A549 (cell line): ENCODE measurements around the gene CLTCL1. TPM values are rescaled to one million over a fixed set of nuclear protein-coding genes. Genes with fewer than 3 reads are reported as not detected.

Experiments
- ATAC-seq, 2 experiments: fragments of 200-7000 bp in 1 of 2; fragments of >200 bp in 1 of 2; cut with Nextera tagmentation in 1 of 2; cut with Tn5 transposase in 1 of 2; 3 replicates each; pipeline versions ENCODE4 v1.8.0 to v1.9.1; 2018 to 2020; ENCODE audit warnings: mild to moderate bottlenecking in 1 of 2, moderate library complexity in 1 of 2
- CTCF ChIA-PET: fragments of 300-600 bp; sonication (Branson Sonifier 250); formaldehyde crosslinking; extraction: SDS; loops from one replicate; lab custom pipeline; 2021; ENCODE audit warnings: antibody characterized with exemption, inconsistent platforms; lab: Yijun Ruan, JAX
- POLR2A ChIA-PET: fragments of 350-600 bp; formaldehyde crosslinking; extraction: SDS; loops from one replicate; lab custom pipeline; 2021; ENCODE audit warnings: antibody characterized with exemption, inconsistent platforms; lab: Yijun Ruan, JAX
- DNase-seq, 2 experiments: peaks; one replicate each; pipeline versions ENCODE4 v3.0.0 to v3.0.0-alpha.2; 2011 to 2016; ENCODE audit warnings: low read depth in 1 of 2, low spot score in 1 of 2
- FAIRE-seq: peaks from 2 replicates; lab custom pipeline; 2011; peaks lifted over from hg19 to GRCh38; lab: Jason Lieb, UNC
- H3K27ac ChIP-seq, 2 experiments: fragments of >200 bp; sonication (Bioruptor Twin); formaldehyde crosslinking; 3 replicates each; pipeline ENCODE4 v1.5.1; 2016 to 2017
- H3K4me1 ChIP-seq: fragments of >200 bp; sonication (Bioruptor Twin); formaldehyde crosslinking; 3 replicates; pipeline ENCODE4 v1.6.1; 2016
- H3K4me2 ChIP-seq: fragments of >200 bp; sonication (Bioruptor Twin); formaldehyde crosslinking; 3 replicates; pipeline ENCODE4 v1.6.1; 2016
- H3K4me3 ChIP-seq: fragments of >200 bp; sonication (Bioruptor Twin); formaldehyde crosslinking; 3 replicates; pipeline ENCODE4 v1.5.1; 2016
- H3K9me3 ChIP-seq: fragments of >200 bp; sonication (Bioruptor Twin); formaldehyde crosslinking; 3 replicates; pipeline ENCODE4 v1.6.1; 2016
- BCL3 ChIP-seq: fragments of >200 bp; sonication (Bioruptor Twin); formaldehyde crosslinking; IDR thresholded peaks from 3 replicates; pipeline ENCODE4 v1.6.1; 2016
- BHLHE40 ChIP-seq: IDR thresholded peaks from 2 replicates; pipeline ENCODE4 v1.6.1; 2012; ENCODE audit warnings: low read depth, low read length, inconsistent platforms
- CHD2 ChIP-seq: fragments of 150-350 bp; IDR thresholded peaks from 2 replicates; pipeline ENCODE4 v1.6.1; 2014; ENCODE audit warnings: low read length; ENCODE audit not compliant: partially characterized antibody
- CHD4 ChIP-seq: fragments of 200-600 bp; sonication (generic); IDR thresholded peaks from 2 replicates; pipeline ENCODE4 v1.6.1; 2016; ENCODE audit warnings: antibody characterized with exemption, mild to moderate bottlenecking, borderline replicate concordance
- EHF ChIP-seq: fragments of 250-450 bp; sonication (Bioruptor Pico); IDR thresholded peaks from 2 replicates; pipeline ENCODE4 v1.5.0; 2020; ENCODE audit warnings: mild to moderate bottlenecking
- EP300 ChIP-seq, 2 experiments: fragments of >200 bp; sonication (Bioruptor Twin); formaldehyde crosslinking; IDR thresholded peaks; 2 replicates in 1 of 2; 3 replicates in 1 of 2; pipeline ENCODE4 v1.6.1; 2016 to 2017
- ESRRA ChIP-seq: fragments of 150-350 bp; IDR thresholded peaks from 2 replicates; pipeline ENCODE4 v1.6.1; 2014; ENCODE audit warnings: mild to moderate bottlenecking, low read length, borderline replicate concordance
- FOSL2 ChIP-seq, 2 experiments: fragments of 450-650 bp in 1 of 2; fragments of >200 bp in 1 of 2; sonication (Bioruptor Twin) in 1 of 2; formaldehyde crosslinking; IDR thresholded peaks; 2 replicates each; pipeline versions ENCODE4 v1.5.0 to v1.6.1; 2016 to 2020; ENCODE audit warnings: mild to moderate bottlenecking in 1 of 2, moderate library complexity in 1 of 2
- FOXS1 ChIP-seq: fragments of 250-450 bp; sonication (Bioruptor Pico); IDR thresholded peaks from 2 replicates; pipeline ENCODE4 v1.5.0; 2020; ENCODE audit warnings: mild to moderate bottlenecking, moderate library complexity
- HDAC2 ChIP-seq: fragments of 200-600 bp; sonication (generic); IDR thresholded peaks from 2 replicates; pipeline ENCODE4 v1.6.1; 2016
- HMGXB4 ChIP-seq: fragments of 250-450 bp; sonication (Bioruptor Pico); IDR thresholded peaks from 2 replicates; pipeline ENCODE4 v1.5.0; 2021; ENCODE audit warnings: mild to moderate bottlenecking, moderate library complexity, borderline replicate concordance
- HOXA7 ChIP-seq: fragments of 250-450 bp; sonication (Bioruptor Pico); IDR thresholded peaks from 2 replicates; pipeline ENCODE4 v1.5.0; 2020; ENCODE audit warnings: mild to moderate bottlenecking, moderate library complexity
- JUN ChIP-seq, 2 experiments: fragments of >200 bp; sonication (Bioruptor Twin); formaldehyde crosslinking; IDR thresholded peaks; 2 replicates in 1 of 2; 3 replicates in 1 of 2; pipeline ENCODE4 v1.6.1; 2016 to 2017
- JUNB ChIP-seq: fragments of >200 bp; sonication (Bioruptor Twin); formaldehyde crosslinking; IDR thresholded peaks from 2 replicates; pipeline ENCODE4 v1.6.1; 2016
- KDM5A ChIP-seq: fragments of 200-600 bp; sonication (generic); IDR thresholded peaks from 2 replicates; pipeline ENCODE4 v1.6.1; 2016; ENCODE audit warnings: antibody characterized with exemption, mild to moderate bottlenecking
- MYC ChIP-seq: IDR thresholded peaks from 2 replicates; pipeline ENCODE4 v1.6.1; 2012; ENCODE audit warnings: mild to moderate bottlenecking, inconsistent platforms, low read length, improper control_type of control experiment, borderline replicate concordance
- NFE2L2 ChIP-seq: fragments of 150-350 bp; conservative IDR thresholded peaks from 2 replicates; pipeline ENCODE4 v1.6.1; 2014; ENCODE audit warnings: low read length
- PHF8 ChIP-seq: fragments of 200-600 bp; sonication (generic); IDR thresholded peaks from 2 replicates; pipeline ENCODE4 v1.6.1; 2016; ENCODE audit warnings: low read depth, mild to moderate bottlenecking, antibody characterized with exemption, moderate library complexity, borderline replicate concordance
- POLR2AphosphoS2 ChIP-seq: conservative IDR thresholded peaks from 2 replicates; pipeline ENCODE4 v1.6.1; 2012; ENCODE audit warnings: low read length, improper control_type of control experiment, inconsistent platforms
- RCOR1 ChIP-seq: fragments of 150-350 bp; IDR thresholded peaks from 2 replicates; pipeline ENCODE4 v1.6.1; 2014; ENCODE audit warnings: antibody characterized with exemption, low read length, low read depth
- SMC3 ChIP-seq: fragments of >200 bp; sonication (Bioruptor Twin); formaldehyde crosslinking; IDR thresholded peaks from 3 replicates; pipeline ENCODE4 v1.6.1; 2018; ENCODE audit warnings: inconsistent platforms
- SREBF2 ChIP-seq: fragments of 450-650 bp; IDR thresholded peaks from 2 replicates; pipeline ENCODE4 v1.6.1; 2014; ENCODE audit warnings: mild to moderate bottlenecking, moderate library complexity
- ZC3H11A ChIP-seq: fragments of 450-650 bp; IDR thresholded peaks from 2 replicates; pipeline ENCODE4 v1.6.1; 2014; ENCODE audit warnings: antibody characterized with exemption, mild to moderate bottlenecking
- WGBS: methylation state at CpG from one replicate; pipeline ENCODE4 v1.1.6; 2017; ENCODE audit errors: missing lambda C conversion rate; 5-methylcytosine and 5-hydroxymethylcytosine counted together
- polyA plus RNA-seq, 4 experiments: library from polyadenylated mRNA; depleted of rRNA in 3 of 4; stranded (reverse); fragments of >200 nt; fragmentation: RNase III in 1 of 4; extraction: RNeasy Plus Mini Kit Qiagen cat#74134 plus additional on column Dnase treatment in 1 of 4; gene quantifications; 2 replicates in 3 of 4; 3 replicates in 1 of 4; pipeline ENCODE4 v1.2.3, GENCODE V29; 2011 to 2017
- TF ChIP-seq, protein P1 (sequence below): IDR thresholded peaks from 2 replicates; pipeline ENCODE4 v1.6.1; 2012
- TF ChIP-seq, protein P2 (sequence below): fragments of >200 bp; sonication (Bioruptor Twin); formaldehyde crosslinking; IDR thresholded peaks from 2 replicates; pipeline ENCODE4 v1.6.1; 2016

Gene CLTCL1
- polyA plus RNA-seq, 2 of the 4 experiments (the other 2 are of a cell fraction), result 8.6 to 10.6 TPM

- POLR2A ChIA-PET, result no interaction called here
- Histone ChIP-seq H3K27ac (no peak overlapping the region), H3K9me3 (no peaks in the 10 kb centered on the region), H3K4me3 (no peak overlapping the region), H3K4me1 (peaks cover 30% of the 10 kb centered on the region), H3K4me2 (no peak overlapping the region; the same call in 2 of the 3 replicates)
- DNase-seq, result no peak
- TF ChIP-seq ESRRA (no peak), FOSL2 (IDR thresholded peaks at IDR 0.05) (no peak), FOSL2 (CRISPR knock-in tag; IDR thresholded peaks at IDR 0.05) (no peak), MYC (no peak), RCOR1 (no peak)
- no peak for FAIRE-seq
- CTCF ChIA-PET, result no interaction called here
- no peak for ATAC-seq
- whole genome bisulfite sequencing, result 76% methylated on average over 6 of the region's 7 CpGs
Measured at GRCh38 chr22:19169947-19170318, 121.6 kb downstream of the CLTCL1 start.

DNA sequence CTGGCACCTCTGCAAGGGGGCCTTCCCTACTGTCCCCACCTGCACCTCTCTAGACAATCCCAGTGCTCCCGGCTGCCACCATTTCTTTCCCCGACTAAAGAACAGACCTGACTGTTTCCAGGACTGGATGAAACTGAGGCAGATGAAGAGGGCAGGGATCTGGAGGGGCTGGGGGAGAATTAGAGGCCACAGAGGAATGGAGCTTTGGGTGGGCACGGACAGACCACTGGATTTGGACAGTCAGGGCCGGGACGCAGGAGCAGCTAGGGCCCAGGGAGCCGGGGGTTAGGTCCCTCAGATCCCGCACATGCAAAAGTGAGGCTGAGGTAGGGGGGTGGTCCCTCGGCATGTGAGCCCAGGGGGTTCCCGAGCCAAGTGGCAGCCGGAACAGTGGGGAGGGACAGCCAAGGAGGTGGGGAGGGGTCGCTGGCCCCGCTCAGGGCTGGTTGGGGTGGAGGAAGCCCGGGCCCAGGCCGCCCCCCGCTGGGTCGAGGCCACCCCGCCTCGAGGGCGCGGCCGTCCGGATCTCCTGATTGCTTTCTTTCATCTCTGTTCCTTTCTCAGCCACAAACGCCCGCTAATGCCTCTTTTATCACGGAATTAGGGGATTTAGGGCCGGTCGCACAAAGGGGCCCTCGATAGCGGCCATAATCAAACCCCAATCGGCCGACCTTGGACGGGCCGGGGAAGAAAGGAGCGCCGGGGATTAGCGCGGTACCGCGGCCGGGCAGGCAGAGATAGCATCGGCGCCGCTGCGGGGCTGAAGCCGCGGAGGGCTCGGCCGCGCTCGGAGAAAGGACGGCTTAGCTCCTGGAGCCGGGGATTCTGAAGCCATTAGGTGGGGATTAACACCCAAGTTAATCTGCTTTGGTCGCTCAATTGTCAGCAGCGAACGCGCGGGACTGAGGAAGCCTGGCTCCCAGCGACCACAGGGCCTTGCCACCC lies 122.2 kb downstream of the CLTCL1 start:
- FAIRE-seq (no peak), ATAC-seq (no peak), DNase-seq (no peak)
- H3K4me2 ChIP-seq, result no peak overlapping the region
- ChIA-PET POLR2A (no interaction called here), CTCF (no interaction called here)
- 47% methylated on average over 45 of the region's 58 CpGs for WGBS
- TF ChIP-seq POLR2AphosphoS2, result no peak
- no peak for TF ChIP-seq BCL3
- TF ChIP-seq NFE2L2, result no peak
- no peak for TF ChIP-seq BHLHE40
- TF ChIP-seq PHF8, result no peak
- no peak for TF ChIP-seq EHF (CRISPR knock-in tag)
- TF ChIP-seq SREBF2, result no peak
- TF ChIP-seq KDM5A, result no peak
- no peak for TF ChIP-seq CHD2
- TF ChIP-seq SMC3, result no peak
- H3K9me3 ChIP-seq, result peaks cover 2% of the 10 kb centered on the region; the same call in 1 of the 3 replicates
- H3K27ac ChIP-seq, result no peak overlapping the region
- no peak overlapping the region for H3K4me3 ChIP-seq
- peaks cover 24% of the 10 kb centered on the region for H3K4me1 ChIP-seq

GRCh38 chr22:19168088-19168890 lies 123.2 kb downstream of the CLTCL1 start:
- POLR2A ChIA-PET, result no interaction called here
- Histone ChIP-seq H3K9me3 (peaks cover 2% of the 10 kb centered on the region; the same call in 1 of the 3 replicates), H3K4me2 (no peak overlapping the region), H3K4me3 (no peak overlapping the region), H3K4me1 (peaks cover 14% of the 10 kb centered on the region; the same call in 2 of the 3 replicates), H3K27ac (no peak overlapping the region)
- TF ChIP-seq, protein P1, sequence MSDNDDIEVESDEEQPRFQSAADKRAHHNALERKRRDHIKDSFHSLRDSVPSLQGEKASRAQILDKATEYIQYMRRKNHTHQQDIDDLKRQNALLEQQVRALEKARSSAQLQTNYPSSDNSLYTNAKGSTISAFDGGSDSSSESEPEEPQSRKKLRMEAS, result no peak
- TF ChIP-seq HDAC2 (no peak), HMGXB4 (no peak), HOXA7 (CRISPR knock-in tag) (no peak), CHD4 (no peak), FOXS1 (CRISPR knock-in tag) (no peak), CHD2 (no peak), JUNB (no peak), EP300 (IDR thresholded peaks at IDR 0.05) (no peak), JUN (IDR thresholded peaks at IDR 0.05) (no peak), ZC3H11A (no peak), SREBF2 (no peak), MYC (no peak), NFE2L2 (no peak)
- TF ChIP-seq, protein P2, sequence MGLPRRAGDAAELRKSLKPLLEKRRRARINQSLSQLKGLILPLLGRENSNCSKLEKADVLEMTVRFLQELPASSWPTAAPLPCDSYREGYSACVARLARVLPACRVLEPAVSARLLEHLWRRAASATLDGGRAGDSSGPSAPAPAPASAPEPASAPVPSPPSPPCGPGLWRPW, result no peak
- CTCF ChIA-PET, result interaction anchor here (1.3 to 2.3 kb wide), 3 partner anchors 10 to 214 kb away, joined by 3 to 8 read pairs (median 3); partner anchors contain the start of genes ESS2 and SLC25A1
- ATAC-seq (peak; percentile 18 to 37; a peak in 2 of 6 replicates), DNase-seq (no peak), FAIRE-seq (no peak)
- whole genome bisulfite sequencing, result 30% methylated on average over 15 of the region's 17 CpGs
